ENCODE results near the gene SERINC1.
A peak's percentile ranks its signal among the peaks of the same experiment; 100 is the strongest.

Gene SERINC1

DNA sequence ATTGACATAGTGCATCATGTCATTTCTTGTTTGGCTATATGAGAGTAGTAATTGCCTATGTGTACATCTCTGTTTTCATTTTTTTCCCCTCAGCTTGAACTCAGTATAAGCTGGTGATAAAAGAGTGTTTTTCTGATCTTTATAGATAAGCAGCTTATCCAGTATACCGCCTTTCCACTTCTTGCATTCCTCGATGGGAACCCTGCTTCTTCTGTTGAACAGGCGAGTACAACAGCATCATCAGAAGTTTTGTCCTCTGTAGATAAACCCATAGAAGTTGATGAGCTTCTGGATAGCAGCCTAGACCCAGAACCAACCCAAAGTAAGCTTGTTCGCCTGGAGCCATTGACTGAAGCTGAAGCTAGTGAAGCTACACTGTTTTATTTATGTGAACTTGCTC, 39.8 kb downstream of the SERINC1 start:
- no peak for DNase-seq

DNA sequence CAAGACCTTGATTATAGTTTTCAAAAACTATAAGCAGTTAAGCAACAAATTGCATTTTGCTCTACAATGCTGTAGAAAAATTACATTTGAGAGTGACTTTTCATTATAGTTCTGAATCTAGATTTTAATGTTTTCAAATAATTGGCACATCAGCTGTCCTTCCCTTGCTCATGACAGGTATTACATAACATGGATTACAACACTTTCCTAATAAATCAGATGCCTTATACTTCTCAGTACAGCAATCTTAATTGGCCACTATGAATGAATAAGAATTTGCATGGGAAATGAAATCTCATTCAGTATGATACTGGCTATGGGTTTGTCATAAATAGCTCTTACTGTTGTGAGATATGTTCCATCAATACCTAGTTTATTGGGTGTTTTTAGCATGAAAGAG, 42.3 kb downstream of the SERINC1 start:
- DNase-seq, result no peak

- no peak for DNase-seq
Measured at GRCh38 chr6:122428781-122429180, 42.8 kb downstream of the SERINC1 start.

GRCh38 chr6:122426597-122426996, 45.0 kb downstream of the SERINC1 start:
- DNase-seq, result no peak

- no peak for DNase-seq
Measured at GRCh38 chr6:122423734-122424133, 47.9 kb downstream of the SERINC1 start.

GRCh38 chr6:122422614-122423267, 48.9 kb downstream of the SERINC1 start:
- DNase-seq, result no peak

DNA sequence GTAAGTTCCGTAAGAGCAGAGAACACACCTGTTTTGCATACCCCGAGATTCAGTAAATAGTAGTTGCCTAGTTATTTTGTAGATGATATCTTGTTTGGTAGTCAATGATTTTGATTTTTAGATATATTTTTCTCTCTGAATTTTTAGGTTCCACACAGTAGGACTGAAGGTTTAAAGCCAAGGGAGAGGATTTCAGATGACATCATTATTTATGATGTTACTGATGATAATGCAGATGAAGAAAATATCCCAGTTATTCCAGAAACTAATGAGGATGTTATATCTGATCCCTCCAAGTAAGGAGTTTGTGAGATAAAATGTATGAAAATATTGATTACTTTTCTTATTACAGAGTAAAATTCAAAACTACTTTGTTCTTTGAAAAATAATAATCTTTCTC, 49.6 kb downstream of the SERINC1 start:
- DNase-seq, result no peak

DNA sequence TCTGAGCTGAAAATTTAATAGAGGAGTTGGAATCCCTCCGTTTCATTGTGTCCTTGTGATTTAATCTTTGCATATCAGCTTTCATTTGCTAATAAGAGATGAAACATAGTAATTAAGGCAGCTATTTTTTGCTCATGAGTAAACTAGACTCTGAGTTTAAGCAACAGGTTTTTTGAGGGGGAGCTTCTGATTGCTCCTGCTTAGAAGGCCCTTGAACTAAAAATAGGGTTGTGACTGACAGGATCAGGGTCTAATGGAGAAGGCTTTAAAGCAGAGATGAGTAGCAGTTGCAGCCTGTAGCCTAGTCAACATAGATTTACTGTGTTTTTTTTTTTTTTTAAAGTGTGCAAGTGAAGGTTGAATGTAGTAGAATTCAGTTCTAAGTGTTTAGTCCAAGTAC, 54.8 kb downstream of the SERINC1 start:
- DNase-seq, result no peak

- DNase-seq, result no peak
Measured at GRCh38 chr6:122412001-122412400, 59.6 kb downstream of the SERINC1 start.

- DNase-seq, result no peak
Measured at GRCh38 chr6:122408702-122409458, 62.7 kb downstream of the SERINC1 start.

DNA sequence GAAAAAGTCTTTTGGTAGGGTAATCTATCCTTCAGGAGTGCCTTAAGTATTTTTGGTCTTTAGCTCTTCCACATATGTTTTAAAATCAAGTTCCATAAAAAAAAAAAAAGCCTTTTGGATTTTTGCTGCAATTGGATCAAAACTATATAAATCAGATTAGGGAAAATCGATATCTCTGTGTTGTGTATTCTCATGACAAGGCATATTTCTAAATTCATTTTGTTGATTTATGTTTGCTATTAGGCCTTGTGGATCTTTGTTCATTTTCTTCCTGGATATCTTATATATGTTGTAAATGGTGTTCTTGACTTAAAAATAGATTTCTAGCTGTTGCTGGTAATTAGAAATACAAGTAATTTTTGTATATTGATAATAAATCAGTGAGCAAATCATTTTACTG, 63.4 kb downstream of the SERINC1 start:
- no peak for DNase-seq

DNA sequence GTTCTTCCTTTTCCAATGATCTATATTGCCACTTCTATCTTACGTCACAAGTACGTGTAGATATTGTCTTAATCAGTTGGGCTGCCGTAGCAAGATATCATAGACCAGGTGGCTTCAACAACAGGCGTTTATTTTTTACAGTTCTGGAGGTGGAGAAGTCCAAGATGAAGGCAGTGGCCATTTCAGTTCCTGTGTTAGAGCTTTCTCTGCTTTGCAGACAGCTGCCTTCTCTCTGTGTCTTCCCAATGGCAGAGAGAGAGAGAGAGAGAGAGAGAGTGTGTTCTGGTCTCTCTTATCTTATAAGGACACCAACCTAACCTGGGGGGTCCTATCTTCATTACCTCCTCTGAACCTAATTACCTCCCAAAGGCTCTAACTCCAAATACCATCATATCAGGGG, 63.9 kb downstream of the SERINC1 start:
- DNase-seq, result no peak

DNA sequence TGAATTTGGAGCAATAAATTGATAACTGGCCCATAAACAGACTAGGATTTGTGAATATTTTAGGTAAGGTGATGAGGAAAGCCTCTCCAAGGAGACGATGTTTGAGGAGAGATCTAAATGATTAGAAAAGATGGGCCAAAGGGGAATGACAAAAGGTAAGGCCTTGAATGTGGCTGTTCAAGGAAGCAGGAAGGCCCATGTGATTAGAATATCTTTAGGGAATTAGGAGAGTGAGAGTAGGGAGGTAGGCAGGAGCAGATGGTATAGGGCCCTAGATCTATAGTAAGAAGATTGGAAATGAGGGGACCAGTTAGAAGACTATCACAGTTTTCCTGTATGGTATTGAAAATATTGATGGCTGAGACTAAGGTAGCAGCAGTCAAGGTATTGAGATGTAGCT, 65.4 kb downstream of the SERINC1 start:
- DNase-seq, result no peak

- no peak for DNase-seq
Measured at GRCh38 chr6:122405417-122405816, 66.2 kb downstream of the SERINC1 start.

- no peak for DNase-seq
Measured at GRCh38 chr6:122404444-122404843, 67.2 kb downstream of the SERINC1 start.

DNA sequence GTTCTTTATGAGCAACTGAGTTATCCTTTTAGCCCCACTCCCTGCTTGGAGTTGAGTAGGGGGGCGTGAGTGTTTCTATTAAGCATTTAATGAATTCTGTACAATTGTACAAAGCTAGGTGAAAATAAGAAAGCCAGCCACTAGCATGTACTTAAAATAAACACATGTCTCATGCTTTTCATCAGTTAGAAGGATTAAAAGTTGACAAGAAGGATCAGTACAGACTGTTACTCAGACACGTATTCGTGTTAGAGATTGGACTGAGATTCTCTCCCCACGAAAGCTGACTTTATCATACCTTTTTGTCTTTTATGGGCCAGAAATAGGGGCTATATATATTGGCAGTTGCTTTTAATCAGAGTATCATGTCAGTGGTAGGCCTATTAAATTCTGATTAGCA, 70.5 kb downstream of the SERINC1 start:
- no peak for DNase-seq

DNA sequence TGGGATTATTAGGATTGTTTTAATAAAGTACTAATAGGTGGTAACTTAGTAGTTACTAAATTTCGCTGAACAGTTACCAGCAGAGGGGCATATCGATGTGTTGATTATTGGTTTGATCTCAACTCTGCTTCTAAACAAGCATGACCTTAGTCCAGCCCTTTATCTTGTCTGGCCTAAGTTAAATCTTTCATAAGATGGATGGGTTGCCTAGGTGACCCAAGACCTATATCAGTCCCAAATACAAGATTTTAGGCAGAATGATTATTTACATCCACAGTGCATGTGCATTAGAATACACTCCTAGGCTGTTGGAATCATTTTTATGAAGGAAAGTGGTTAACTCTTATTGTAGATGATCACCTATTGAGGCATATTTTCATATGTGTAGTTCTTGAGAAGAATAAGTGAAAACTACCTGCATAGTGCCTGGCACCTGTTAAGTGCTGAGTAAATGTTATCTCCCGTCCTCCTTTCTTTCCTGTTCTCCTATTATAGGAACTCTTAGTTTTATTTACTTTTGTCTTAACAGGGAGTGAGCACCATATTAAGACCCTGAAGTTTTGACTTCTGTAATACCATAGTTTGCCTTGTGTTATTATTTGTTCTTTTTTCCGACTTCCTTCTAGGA, 71.0 kb downstream of the SERINC1 start:
- DNase-seq, result no peak

DNA sequence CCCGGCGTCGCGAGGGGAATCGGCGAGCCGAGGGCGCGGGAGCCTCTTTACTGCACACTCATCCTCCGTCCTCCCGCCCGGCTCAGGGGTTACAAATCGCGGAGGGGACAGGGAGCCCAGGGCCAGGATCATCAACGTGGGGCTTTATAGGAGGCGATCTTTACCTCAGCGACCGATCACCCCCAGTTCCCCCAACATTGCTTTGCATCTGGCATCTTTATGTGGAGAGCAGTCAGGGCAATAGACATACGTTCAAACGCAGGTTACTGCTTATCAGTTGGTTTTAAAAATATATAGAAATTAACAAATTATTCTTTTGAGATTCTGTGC, 71.5 kb downstream of the SERINC1 start:
- no peak for DNase-seq

DNA sequence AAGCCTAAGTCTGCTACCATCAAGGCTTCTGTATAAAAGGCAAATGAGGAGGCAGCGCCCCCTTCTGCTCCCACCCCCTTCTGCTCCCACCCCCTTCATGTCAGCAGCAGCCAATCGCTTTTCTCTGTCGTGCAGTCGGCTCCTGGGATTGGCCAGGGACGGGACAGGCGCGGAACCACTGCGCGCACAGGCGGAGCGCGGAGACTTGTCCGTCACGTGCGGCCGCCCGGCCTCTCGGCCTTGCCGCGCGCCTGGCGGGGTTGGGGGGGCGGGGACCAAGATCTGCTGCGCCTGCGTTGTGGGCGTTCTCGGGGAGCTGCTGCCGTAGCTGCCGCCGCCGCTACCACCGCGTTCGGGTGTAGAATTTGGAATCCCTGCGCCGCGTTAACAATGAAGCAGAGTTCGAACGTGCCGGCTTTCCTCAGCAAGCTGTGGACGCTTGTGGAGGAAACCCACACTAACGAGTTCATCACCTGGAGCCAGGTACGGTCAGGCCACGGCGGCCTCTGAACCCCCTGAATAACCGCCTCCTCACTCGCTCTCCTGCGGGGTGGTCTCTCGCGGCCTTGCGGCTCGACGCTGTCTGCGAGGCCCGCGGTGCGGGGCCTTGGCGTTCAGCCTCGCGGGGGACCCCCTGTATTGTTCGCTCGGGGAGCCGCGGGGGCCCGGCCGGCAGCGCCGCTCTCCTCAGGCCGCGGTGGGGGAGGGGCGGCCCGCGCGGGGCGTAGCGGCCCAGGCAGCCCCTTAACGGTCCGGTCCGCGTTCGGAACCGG, 72.1 kb downstream of the SERINC1 start, which contains the start of gene HSF2:
HSF2 (plus strand) TSS at position 305 of the 773 bp plus-strand sequence; CDS start at position 391, 86 bp downstream.
- DNase-seq, result peak; percentile 96

GRCh38 chr6:122399055-122399347, 72.6 kb downstream of the SERINC1 start:
- DNase-seq, result no peak

GRCh38 chr6:122394016-122394415, 77.6 kb downstream of the SERINC1 start:
- DNase-seq, result no peak

DNA sequence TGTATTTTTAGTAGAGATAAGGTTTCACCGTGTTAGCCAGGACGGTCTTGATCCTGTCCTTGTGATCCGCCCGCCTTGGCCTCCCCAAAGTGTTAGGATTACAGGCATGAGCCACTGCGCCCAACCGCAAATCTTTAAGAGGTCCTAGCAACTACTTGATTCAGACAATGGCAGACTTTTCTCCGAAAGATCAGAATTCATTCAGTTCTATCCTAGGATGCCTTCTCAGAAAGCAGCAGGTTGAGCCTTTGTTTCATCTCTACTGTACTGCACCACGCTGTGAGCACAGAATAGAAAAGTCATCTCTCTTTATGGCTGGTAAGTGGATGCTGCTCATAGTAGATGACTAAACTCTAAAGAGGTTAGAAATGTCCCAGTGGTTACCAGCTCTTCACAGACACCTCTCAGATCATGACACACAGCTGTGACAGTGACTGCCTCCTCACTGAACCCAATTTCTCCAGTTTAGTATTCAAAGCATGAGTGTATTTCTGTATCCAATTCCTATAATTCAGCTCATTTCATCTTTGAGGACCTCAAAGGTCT, 78.2 kb downstream of the SERINC1 start:
- DNase-seq, result no peak
